Chondrocyte (in vitro differentiated cells): ENCODE results near the gene RSPO1. TPM values are rescaled to one million over a fixed set of nuclear protein-coding genes. Genes with fewer than 3 reads are reported as not detected.

Experiments
- DNase-seq: peaks from one replicate; pipeline ENCODE4 v3.0.0; 2021; ENCODE audit warnings: mixed read lengths, low spot score
- H3K27ac Mint-ChIP-seq: one replicate; pipeline ENCODE4 v1.8.0; 2021; ENCODE audit warnings: mild to moderate bottlenecking, moderate library complexity, mixed read lengths; ENCODE audit not compliant: unreplicated experiment
- H3K27me3 Mint-ChIP-seq: 2 replicates; pipeline ENCODE4 v1.8.0; 2021; ENCODE audit warnings: low read depth, mixed read lengths
- H3K36me3 Mint-ChIP-seq: 2 replicates; pipeline ENCODE4 v1.8.0; 2021; ENCODE audit warnings: low read depth, mixed read lengths
- H3K4me1 Mint-ChIP-seq: 2 replicates; pipeline ENCODE4 v1.8.0; 2021; ENCODE audit warnings: low read depth, mild to moderate bottlenecking, mixed read lengths
- H3K4me3 Mint-ChIP-seq: one replicate; pipeline ENCODE4 v1.8.0; 2021; ENCODE audit warnings: mild to moderate bottlenecking, moderate library complexity, mixed read lengths; ENCODE audit not compliant: unreplicated experiment
- H3K9me3 Mint-ChIP-seq: 2 replicates; pipeline ENCODE4 v1.8.0; 2021; ENCODE audit warnings: low read depth, mixed read lengths
- total RNA-seq: library from RNA; stranded (reverse); gene quantifications from 3 replicates; pipeline ENCODE4 v1.2.1, GENCODE V29; 2021
- TF ChIP-seq, protein P1 (sequence below): fragments of 200-600 bp; sonication (generic); IDR thresholded peaks from 2 replicates; pipeline ENCODE4 v1.5.0; 2021; ENCODE audit warnings: antibody characterized with exemption, mild to moderate bottlenecking, moderate library complexity

Gene RSPO1
- total RNA-seq, 1 donor from 2014 or later: not detected

GRCh38 chr1:37629726-37630425, 4.8 kb downstream of the RSPO1 start:
- DNase-seq: no peak

DNA sequence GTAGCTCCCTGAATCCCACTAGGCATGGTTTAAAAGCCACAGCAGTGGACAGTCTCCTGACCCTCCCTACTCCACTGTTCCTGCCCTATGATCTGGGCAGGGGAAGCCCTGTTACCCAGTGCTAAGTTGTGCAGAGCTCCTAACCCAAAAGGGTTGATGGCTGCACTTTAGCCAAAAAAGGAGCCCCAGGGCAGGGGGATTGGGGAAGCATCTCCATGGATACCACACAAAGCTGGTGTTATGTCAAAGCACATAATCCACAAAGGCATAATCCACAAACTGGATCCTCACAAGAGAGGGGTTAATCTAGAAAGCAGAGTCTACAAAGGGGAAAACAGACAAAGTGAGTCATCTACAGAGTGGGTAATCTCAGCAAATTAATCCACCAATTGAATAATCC, 5.7 kb downstream of the RSPO1 start:
- DNase-seq: no peak
- Mint-ChIP-seq H3K9me3 (no peaks in the 10 kb centered on the region), H3K27me3 (peaks cover 87% of the 10 kb centered on the region), H3K4me3 (no peak overlapping the region), H3K4me1 (no peaks in the 10 kb centered on the region), H3K36me3 (no peaks in the 10 kb centered on the region), H3K27ac (no peak overlapping the region)
- TF ChIP-seq, protein P1, sequence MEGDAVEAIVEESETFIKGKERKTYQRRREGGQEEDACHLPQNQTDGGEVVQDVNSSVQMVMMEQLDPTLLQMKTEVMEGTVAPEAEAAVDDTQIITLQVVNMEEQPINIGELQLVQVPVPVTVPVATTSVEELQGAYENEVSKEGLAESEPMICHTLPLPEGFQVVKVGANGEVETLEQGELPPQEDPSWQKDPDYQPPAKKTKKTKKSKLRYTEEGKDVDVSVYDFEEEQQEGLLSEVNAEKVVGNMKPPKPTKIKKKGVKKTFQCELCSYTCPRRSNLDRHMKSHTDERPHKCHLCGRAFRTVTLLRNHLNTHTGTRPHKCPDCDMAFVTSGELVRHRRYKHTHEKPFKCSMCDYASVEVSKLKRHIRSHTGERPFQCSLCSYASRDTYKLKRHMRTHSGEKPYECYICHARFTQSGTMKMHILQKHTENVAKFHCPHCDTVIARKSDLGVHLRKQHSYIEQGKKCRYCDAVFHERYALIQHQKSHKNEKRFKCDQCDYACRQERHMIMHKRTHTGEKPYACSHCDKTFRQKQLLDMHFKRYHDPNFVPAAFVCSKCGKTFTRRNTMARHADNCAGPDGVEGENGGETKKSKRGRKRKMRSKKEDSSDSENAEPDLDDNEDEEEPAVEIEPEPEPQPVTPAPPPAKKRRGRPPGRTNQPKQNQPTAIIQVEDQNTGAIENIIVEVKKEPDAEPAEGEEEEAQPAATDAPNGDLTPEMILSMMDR: no peak

More at GRCh38 chr1:37629726-37630425, 4.8 kb downstream of the RSPO1 start:
- Mint-ChIP-seq H3K27me3 (peaks cover 85% of the 10 kb centered on the region), H3K4me3 (no peak overlapping the region), H3K9me3 (no peaks in the 10 kb centered on the region), H3K27ac (no peak overlapping the region), H3K4me1 (no peaks in the 10 kb centered on the region), H3K36me3 (no peaks in the 10 kb centered on the region)
- TF ChIP-seq, protein P1: no peak

DNA sequence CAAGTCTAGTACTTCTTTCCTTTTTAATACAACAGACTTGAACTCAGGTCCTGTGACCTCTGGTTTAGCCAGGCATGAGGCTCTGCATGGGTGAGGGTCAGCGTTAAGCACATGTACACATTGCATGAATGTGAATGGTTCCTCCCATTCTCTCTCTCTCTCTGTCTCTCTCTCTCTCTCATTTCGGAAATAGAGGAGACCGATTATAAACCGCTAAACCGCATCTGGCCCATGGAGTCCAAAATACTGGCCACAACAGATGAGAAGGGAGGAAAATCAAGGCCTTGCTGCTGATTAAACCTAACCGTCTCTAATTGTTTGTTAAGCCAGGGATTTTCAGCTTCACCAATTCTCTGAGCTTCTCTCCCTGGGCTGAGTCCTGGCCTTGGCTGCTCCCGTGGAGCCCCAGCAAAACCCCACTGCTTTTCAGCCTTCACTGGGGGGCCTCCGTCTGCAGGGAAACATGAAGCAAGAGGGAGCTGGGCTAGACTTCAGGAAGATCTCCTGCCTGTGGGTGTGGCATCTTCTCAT, 6.6 kb downstream of the RSPO1 start:
- Mint-ChIP-seq H3K9me3 (no peaks in the 10 kb centered on the region), H3K27me3 (peaks cover 84% of the 10 kb centered on the region), H3K36me3 (no peaks in the 10 kb centered on the region), H3K27ac (no peak overlapping the region), H3K4me1 (no peaks in the 10 kb centered on the region), H3K4me3 (no peak overlapping the region)
- TF ChIP-seq, protein P1: no peak
- no peak for DNase-seq

- Mint-ChIP-seq H3K27me3 (peaks cover 50% of the 10 kb centered on the region), H3K36me3 (no peaks in the 10 kb centered on the region), H3K27ac (no peak overlapping the region), H3K4me1 (no peaks in the 10 kb centered on the region), H3K4me3 (no peak overlapping the region), H3K9me3 (no peaks in the 10 kb centered on the region)
- TF ChIP-seq, protein P1: no peak
- no peak for DNase-seq
These were observed 12.6 kb downstream of the RSPO1 start for GRCh38 chr1:37622131-37622530.

GRCh38 chr1:37621326-37621870, 13.3 kb downstream of the RSPO1 start:
- Mint-ChIP-seq H3K27me3 (peaks cover 50% of the 10 kb centered on the region), H3K36me3 (no peaks in the 10 kb centered on the region), H3K9me3 (no peaks in the 10 kb centered on the region), H3K27ac (no peak overlapping the region), H3K4me3 (no peak overlapping the region), H3K4me1 (no peaks in the 10 kb centered on the region)
- DNase-seq: no peak
- TF ChIP-seq, protein P1: no peak
